GM12864 (cell line): ENCODE data around the gene CD180.

Experiments
- DNase-seq: peaks from one replicate; pipeline ENCODE4 v3.0.0-alpha.2; 2011; ENCODE audit warnings: low read depth
- H3K4me3 ChIP-seq: 2 replicates; pipeline ENCODE4 v1.5.1; 2011; ENCODE audit warnings: mild to moderate bottlenecking, low read depth, low read length, control low read depth
- CTCF ChIP-seq: IDR thresholded peaks from 2 replicates; pipeline ENCODE4 v1.5.1; 2011; ENCODE audit warnings: low read depth, mild to moderate bottlenecking, moderate library complexity, low read length, control low read depth, inconsistent platforms; ENCODE audit errors: missing control alignments

CD180 gene

GRCh38 chr5:67133217-67133616 lies 63.4 kb downstream of the CD180 start:
- no peak overlapping the region for H3K4me3 ChIP-seq
- no peak for TF ChIP-seq CTCF
- DNase-seq: no peak

GRCh38 chr5:67129768-67130167 lies 66.8 kb downstream of the CD180 start:
- no peak for TF ChIP-seq CTCF
- no peak overlapping the region for H3K4me3 ChIP-seq
- no peak for DNase-seq
